ENCODE results near the gene C1orf87.

Gene C1orf87

DNA sequence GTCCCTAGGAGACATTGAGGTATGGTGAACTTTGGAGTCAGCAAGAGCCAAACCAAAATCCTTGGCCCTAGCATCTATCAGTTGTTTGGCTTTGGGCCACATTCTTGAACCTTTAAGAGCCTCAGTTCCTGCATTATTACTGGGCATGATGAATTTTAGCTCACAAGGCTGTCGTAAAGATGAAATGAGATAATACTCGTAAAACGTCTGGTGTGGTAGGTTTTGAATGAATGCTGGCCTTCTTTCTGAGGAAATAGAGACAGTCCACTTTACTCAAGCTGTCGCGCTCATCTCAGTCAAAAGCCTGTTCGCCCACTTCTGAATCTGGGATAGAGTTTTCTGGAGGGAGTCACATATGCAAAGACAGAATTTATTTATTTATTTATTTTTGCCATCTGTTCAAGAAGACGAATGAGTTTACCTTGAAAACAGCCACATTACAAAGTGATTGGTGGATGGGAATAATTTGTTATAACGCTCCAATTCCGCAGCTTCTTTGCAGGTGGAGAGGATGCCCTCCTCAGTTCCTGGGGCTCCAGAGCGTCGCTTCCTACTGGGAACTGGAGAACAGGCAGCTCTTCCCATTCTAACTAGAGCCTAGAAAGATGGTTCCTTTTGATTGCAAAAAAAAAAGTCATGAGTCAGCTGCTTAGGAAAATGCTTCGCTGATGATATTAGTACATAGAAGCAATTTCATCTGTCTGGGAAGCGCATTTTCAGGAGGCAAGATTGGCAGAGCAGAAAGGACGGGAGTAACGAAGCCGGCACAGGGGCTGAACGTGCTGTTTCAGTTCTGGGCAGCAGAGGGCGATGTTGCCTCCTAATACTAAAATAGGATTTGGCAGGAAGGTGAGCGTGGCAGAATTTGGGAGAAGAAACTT is 97.1 kb downstream of the C1orf87 start (continued):
- TF ChIP-seq ZNF513 (tag by site-specific recombination; IDR thresholded peaks at IDR 0.05) (no peak), ZNF19 (tag by site-specific recombination; IDR thresholded peaks at IDR 0.05; ENCODE audit: low read depth) (no peak), ZNF341 (tag by site-specific recombination; IDR thresholded peaks at IDR 0.05; ENCODE audit: low read depth) (no peak), ZNF610 (tag by site-specific recombination; IDR thresholded peaks at IDR 0.05; ENCODE audit: borderline replicate concordance) (no peak), ZIC2 (tag by site-specific recombination; IDR thresholded peaks at IDR 0.05) (no peak), ZBTB6 (tag by site-specific recombination; IDR thresholded peaks at IDR 0.05) (peak; percentile 32; the same call in 1 of the 2 replicates), ZXDB (tag by site-specific recombination; IDR thresholded peaks at IDR 0.05) (no peak), PRDM2 (tag by site-specific recombination; IDR thresholded peaks at IDR 0.05; ENCODE audit: borderline replicate concordance) (no peak), ZNF561 (tag by site-specific recombination; IDR thresholded peaks at IDR 0.05; ENCODE audit: borderline replicate concordance) (no peak), KLF8 (tag by site-specific recombination; IDR thresholded peaks at IDR 0.05) (no peak; the same call in 1 of the 2 replicates), ZNF76 (tag by site-specific recombination; IDR thresholded peaks at IDR 0.05; ENCODE audit: borderline replicate concordance, low read depth) (no peak), GFI1B (tag by site-specific recombination; IDR thresholded peaks at IDR 0.05) (no peak), ZNF174 (tag by site-specific recombination; IDR thresholded peaks at IDR 0.05) (no peak), SCRT2 (tag by site-specific recombination; IDR thresholded peaks at IDR 0.05) (no peak), OSR2 (tag by site-specific recombination; IDR thresholded peaks at IDR 0.05) (no peak), ZNF114 (tag by site-specific recombination; IDR thresholded peaks at IDR 0.05) (no peak), MYNN (tag by site-specific recombination; IDR thresholded peaks at IDR 0.05; ENCODE audit: borderline replicate concordance) (no peak), ZNF521 (tag by site-specific recombination; IDR thresholded peaks at IDR 0.05) (no peak), ZFP3 (tag by site-specific recombination; IDR thresholded peaks at IDR 0.05; ENCODE audit: low read depth) (no peak), ZNF366 (tag by site-specific recombination; conservative IDR thresholded peaks at IDR 0.05) (no peak)
- TF ChIP-seq, protein P1, sequence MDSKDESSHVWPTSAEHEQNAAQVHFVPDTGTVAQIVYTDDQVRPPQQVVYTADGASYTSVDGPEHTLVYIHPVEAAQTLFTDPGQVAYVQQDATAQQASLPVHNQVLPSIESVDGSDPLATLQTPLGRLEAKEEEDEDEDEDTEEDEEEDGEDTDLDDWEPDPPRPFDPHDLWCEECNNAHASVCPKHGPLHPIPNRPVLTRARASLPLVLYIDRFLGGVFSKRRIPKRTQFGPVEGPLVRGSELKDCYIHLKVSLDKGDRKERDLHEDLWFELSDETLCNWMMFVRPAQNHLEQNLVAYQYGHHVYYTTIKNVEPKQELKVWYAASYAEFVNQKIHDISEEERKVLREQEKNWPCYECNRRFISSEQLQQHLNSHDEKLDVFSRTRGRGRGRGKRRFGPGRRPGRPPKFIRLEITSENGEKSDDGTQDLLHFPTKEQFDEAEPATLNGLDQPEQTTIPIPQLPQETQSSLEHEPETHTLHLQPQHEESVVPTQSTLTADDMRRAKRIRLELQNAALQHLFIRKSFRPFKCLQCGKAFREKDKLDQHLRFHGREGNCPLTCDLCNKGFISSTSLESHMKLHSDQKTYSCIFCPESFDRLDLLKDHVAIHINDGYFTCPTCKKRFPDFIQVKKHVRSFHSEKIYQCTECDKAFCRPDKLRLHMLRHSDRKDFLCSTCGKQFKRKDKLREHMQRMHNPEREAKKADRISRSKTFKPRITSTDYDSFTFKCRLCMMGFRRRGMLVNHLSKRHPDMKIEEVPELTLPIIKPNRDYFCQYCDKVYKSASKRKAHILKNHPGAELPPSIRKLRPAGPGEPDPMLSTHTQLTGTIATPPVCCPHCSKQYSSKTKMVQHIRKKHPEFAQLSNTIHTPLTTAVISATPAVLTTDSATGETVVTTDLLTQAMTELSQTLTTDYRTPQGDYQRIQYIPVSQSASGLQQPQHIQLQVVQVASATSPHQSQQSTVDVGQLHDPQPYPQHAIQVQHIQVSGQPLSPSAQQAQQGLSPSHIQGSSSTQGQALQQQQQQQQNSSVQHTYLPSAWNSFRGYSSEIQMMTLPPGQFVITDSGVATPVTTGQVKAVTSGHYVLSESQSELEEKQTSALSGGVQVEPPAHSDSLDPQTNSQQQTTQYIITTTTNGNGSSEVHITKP (tag by site-specific recombination; IDR thresholded peaks at IDR 0.05) = no peak
- TF ChIP-seq, protein P2, sequence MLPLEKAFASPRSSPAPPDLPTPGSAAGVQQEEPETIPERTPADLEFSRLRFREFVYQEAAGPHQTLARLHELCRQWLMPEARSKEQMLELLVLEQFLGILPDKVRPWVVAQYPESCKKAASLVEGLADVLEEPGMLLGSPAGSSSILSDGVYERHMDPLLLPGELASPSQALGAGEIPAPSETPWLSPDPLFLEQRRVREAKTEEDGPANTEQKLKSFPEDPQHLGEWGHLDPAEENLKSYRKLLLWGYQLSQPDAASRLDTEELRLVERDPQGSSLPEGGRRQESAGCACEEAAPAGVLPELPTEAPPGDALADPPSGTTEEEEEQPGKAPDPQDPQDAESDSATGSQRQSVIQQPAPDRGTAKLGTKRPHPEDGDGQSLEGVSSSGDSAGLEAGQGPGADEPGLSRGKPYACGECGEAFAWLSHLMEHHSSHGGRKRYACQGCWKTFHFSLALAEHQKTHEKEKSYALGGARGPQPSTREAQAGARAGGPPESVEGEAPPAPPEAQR (tag by site-specific recombination; IDR thresholded peaks at IDR 0.05) = no peak
- TF ChIP-seq, protein P3, sequence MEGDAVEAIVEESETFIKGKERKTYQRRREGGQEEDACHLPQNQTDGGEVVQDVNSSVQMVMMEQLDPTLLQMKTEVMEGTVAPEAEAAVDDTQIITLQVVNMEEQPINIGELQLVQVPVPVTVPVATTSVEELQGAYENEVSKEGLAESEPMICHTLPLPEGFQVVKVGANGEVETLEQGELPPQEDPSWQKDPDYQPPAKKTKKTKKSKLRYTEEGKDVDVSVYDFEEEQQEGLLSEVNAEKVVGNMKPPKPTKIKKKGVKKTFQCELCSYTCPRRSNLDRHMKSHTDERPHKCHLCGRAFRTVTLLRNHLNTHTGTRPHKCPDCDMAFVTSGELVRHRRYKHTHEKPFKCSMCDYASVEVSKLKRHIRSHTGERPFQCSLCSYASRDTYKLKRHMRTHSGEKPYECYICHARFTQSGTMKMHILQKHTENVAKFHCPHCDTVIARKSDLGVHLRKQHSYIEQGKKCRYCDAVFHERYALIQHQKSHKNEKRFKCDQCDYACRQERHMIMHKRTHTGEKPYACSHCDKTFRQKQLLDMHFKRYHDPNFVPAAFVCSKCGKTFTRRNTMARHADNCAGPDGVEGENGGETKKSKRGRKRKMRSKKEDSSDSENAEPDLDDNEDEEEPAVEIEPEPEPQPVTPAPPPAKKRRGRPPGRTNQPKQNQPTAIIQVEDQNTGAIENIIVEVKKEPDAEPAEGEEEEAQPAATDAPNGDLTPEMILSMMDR (tag by site-specific recombination; IDR thresholded peaks at IDR 0.05) = peak; percentile 65

Data from HEK293 (cell line).